NCI-H1436 (cell line): ENCODE results near the gene CHD8.

Experiments used
- DNase-seq: peaks from one replicate; lab custom pipeline; 2025; lab: John Stamatoyannopoulos, UW

The CHD8 gene

DNA sequence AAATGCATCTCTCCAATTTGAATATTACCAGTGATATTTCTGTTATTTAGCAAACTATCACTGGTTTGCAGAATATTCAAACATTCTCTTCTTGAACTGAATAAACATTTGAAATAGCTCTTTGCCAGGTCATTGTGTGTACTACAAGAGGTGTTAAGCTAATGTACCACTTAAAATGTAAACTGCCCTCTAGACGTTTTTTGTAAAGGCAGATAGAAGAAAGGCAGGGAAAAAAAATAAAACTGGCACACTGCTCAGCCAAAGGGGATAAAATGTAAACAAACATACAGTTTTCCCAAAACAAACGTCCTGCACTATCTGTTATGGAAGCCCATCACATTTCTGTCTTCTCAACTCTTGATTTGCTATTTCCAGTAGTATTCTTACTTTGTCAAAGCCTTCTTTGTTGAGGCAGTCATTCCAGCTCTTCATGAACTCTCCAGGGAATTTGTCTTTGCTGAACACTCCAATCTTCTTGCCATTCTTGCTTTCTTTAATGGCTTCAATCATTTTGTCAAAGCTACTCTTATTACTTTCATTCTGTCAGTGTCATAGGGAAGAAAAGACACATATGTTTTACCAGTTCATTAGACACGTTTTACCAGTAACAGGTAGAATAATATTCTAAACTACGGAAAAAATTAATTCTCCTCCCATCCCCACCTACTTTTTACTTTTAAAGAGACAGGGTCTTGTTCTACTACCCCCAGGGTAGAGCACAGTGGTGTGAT, 85.8 kb downstream of the CHD8 start:
- no peak for DNase-seq

DNA sequence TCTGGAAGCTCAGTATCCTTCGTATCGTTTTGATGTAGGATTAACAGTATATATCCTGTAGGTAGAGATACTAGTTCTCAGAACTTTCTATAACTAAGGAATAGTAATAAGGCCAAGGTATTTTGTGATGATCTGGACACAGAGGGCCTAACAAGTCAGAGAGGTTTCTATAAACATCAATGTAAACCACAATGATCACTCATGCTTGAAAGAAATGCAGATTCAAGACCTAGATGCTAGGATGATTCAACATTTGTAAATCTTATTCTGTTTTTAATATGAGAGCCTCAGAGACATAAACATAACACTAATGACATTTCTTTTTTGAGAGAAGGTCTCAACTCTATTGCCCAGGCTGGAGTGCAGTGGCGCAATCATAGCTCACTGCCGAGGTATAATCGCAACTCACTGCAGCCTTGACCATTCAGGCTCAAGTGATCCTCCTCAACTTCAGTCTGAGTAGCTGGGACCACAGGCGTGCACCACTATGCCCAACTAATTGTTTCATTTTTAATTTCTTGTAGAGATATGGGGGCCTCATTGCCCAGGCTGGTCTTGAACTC, 88.3 kb downstream of the CHD8 start:
- DNase-seq = no peak

DNA sequence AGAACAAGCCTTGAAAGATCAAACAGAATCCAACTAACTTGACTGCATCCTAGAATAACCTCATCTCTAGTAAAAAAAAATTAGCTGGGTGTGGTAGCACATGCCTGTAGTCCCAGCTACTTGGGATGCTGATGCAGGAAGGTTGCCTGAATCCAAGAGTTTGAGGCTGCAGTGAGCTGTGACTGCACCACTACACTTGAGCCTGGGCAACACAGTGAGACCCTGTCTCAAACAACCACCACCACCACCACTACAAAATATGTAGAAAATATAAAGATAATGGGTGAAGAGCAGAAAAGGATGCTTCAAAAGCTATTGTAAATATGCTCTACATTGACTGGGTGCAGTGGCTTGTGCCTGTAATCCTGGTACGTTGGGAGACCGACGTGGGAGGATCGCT, 99.4 kb downstream of the CHD8 start:
- DNase-seq = no peak

DNA sequence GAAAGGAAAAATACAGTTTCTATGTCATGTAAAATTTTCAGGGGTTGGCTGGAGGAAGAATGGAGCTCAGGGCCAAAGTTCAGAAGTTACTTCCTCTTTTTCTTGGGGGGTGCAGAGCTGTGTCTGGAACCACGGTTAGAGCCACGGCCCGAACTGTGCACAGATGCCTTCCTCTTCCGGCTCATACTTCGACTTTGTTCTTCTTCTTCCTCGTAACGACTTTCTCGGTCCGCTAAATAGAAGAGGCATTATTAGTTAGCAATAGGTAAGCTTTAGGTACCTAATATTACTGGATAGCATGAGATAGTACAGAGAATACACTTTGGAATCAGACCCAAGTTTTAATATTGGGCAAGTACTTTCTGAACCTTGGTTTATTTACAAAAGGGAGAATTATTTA, 103.3 kb downstream of the CHD8 start:
- no peak for DNase-seq

DNA sequence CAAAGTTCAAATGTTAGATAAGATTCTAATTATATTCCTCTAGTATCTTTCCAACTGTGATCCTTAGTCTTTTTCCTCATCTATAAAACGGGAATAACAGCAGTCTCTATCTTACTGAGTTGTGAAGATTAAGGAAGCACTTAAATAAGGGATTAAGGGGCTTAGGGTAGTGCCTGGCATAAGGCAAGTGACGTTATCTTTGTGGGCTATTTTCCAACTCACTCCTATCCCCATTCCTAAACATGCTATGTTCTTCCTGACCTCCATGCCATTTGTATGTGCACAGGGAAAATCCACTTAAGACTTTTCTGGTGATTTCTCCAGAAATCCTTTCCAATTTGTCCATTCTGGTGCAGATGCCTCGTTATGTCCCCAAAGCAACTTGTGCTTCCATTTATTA, 105.4 kb downstream of the CHD8 start:
- DNase-seq = no peak

DNA sequence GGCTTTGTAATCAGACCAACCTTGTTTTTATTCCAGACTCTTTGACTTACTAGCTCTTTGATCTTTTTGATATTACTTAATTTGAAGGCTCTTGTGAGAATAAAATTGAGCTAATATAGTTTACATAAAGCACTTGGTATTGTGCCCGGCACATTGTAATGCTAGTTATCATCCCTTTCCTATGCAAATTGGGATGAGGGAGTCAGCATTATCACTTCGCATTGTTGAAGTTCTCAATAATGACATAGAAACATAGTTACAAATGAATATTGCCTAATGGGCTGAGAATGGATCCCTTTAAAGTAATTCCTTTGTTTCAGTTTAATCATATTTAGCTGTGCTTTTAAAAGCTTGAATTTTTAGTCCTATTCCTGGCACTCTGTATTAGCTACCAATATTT, 108.7 kb downstream of the CHD8 start:
- no peak for DNase-seq

DNA sequence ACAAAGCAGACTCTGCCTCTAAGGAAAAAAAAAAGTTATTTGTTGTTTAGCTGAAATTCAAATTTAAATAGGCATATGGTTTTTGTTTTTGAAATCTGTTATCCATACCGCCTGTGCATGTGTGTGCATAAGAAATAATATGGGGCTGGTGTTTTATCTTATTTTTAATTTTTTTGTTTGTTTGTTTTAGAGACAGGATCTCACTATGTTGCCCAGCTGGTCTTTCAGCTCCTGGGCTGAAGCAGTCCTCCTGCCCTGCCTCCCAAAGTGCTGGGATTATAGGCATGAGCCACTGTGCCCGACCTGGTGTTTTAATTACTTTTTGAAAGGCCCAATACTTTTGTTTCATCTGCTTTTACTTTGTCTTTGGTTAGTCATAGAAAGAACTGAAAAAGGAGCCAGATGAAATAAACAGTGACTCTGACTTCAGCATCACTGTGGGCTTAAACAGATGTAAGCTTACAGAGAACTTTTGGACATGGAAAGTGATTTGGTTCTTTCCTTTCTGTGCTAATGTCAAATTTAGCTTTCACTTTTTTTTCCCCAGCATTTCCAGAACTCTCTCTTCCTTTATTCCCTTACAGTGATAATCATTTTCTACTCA, 109.3 kb downstream of the CHD8 start:
- DNase-seq = no peak

DNA sequence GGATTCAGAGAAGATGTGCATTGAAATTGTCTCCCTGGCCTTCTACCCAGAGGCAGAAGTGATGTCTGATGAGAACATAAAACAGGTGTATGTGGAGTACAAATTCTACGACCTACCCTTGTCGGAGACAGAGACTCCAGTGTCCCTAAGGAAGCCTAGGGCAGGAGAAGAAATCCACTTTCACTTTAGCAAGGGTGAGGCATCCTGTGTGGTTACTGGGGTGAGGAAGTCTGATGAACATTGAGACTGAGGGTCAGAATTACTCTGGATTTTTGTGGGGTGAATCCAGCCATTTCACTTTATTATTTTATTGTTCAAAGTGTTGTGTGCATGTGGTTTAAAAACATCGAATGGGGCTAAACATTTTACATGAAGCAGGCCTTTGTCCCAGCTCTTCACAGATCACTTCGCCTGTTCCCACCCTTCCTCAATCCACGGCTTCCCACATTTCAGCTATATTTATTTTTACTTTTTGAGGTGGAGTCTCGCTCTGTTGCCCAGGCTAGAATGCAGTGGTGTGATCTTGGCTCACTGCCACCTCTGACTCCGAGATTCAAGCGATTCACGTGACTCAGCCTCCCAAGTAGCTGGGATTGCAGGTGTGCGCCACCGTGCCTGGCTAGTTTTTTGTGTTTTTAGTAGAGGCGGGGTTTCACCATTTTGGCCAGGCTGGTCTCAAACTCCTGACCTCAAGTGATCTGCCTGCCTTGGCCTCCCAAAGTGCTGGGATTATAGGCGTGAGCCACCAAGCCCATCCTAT, 112.7 kb downstream of the CHD8 start:
- no peak for DNase-seq
